Gastrocnemius medialis (tissue), 4 donors: ENCODE measurements around the gene JPT1. TPM values are rescaled to one million over a fixed set of nuclear protein-coding genes. Genes with fewer than 3 reads are reported as not detected.

Source experiments
- ATAC-seq, 2 donors: fragments of 150-250 bp; one replicate each; pipeline ENCODE4 v1.9.1; 2016
- DNase-seq, 2 donors: peaks; one replicate each; pipeline ENCODE4 v3.0.0-alpha.2; 2019
- H3K27ac ChIP-seq, 4 donors: fragments of 200-600 bp; sonication (generic); 1 replicate in 1 of 4; 2 replicates in 3 of 4; pipeline ENCODE4 v1.5.1; 2016 to 2018; ENCODE audit warnings: mild to moderate bottlenecking in 2 of 4, moderate library complexity in 1 of 4
- H3K27me3 ChIP-seq, 3 donors: fragments of 200-600 bp; sonication (generic) in 2 of 3; 1 replicate in 1 of 3; 2 replicates in 2 of 3; pipeline versions ENCODE4 v1.5.1 to v1.6.0; 2016 to 2019; ENCODE audit warnings: mild to moderate bottlenecking in 1 of 3, moderate library complexity in 1 of 3
- H3K36me3 ChIP-seq, 2 donors: fragments of 200-600 bp; sonication (generic) in 1 of 2; one replicate each; pipeline ENCODE4 v1.5.1; 2017 to 2018
- H3K4me1 ChIP-seq, 2 donors: fragments of 200-600 bp; sonication (generic) in 1 of 2; one replicate each; pipeline ENCODE4 v1.5.1; 2016 to 2017; ENCODE audit warnings: mild to moderate bottlenecking in 2 of 2
- H3K4me3 ChIP-seq, 4 donors: fragments of 200-600 bp; sonication (generic) in 3 of 4; 1 replicate in 1 of 4; 2 replicates in 3 of 4; pipeline ENCODE4 v1.5.1; 2016 to 2019; ENCODE audit warnings: mild to moderate bottlenecking in 2 of 4
- H3K9me3 ChIP-seq, 3 donors: fragments of 200-600 bp; sonication (generic) in 2 of 3; 1 replicate in 1 of 3; 2 replicates in 2 of 3; pipeline ENCODE4 v1.5.1; 2016 to 2019
- POLR2A ChIP-seq, 2 donors: fragments of 450-650 bp; IDR thresholded peaks; one replicate each; pipeline ENCODE4 v1.6.1; 2017; ENCODE audit warnings: antibody characterized with exemption in 2 of 2, mild to moderate bottlenecking in 2 of 2, moderate library complexity in 2 of 2
- in situ Hi-C, 4 donors: fragments of 200-750 bp; cut with MboI; loops; one replicate each; pipeline versions ENCODE4 v1.15.0 to v1.8.0; 2017; ENCODE audit warnings: low sequenced_read_pairs in 4 of 4
- intact Hi-C: fragments of 100-400 bp; cut with DNase I; formaldehyde crosslinking; loops from one replicate; pipeline ENCODE4 v1.15.1; 2023; ENCODE audit warnings: low total_unique reads
- total RNA-seq, 4 donors: library from RNA; depleted of rRNA; stranded (reverse); fragments of >200 nt; gene quantifications; one replicate each; pipeline versions ENCODE4 v1.1.0 to v1.2.3, GENCODE V29; 2016
- TF ChIP-seq, protein P1 (sequence below), 5 experiments: fragments of 450-650 bp in 3 of 5; fragments of 200-600 bp in 2 of 5; sonication (generic) in 2 of 5; IDR thresholded peaks in 4 of 5; conservative IDR thresholded peaks in 1 of 5; 1 replicate in 4 of 5; 2 replicates in 1 of 5; pipeline ENCODE4 v1.5.1; 2016 to 2019; ENCODE audit warnings: antibody characterized with exemption in 5 of 5, mild to moderate bottlenecking in 3 of 5, moderate library complexity in 3 of 5

The JPT1 gene
- total RNA-seq, 4 donors from 2014 or later, result 35.5 to 113 (median 71.8) TPM

DNA sequence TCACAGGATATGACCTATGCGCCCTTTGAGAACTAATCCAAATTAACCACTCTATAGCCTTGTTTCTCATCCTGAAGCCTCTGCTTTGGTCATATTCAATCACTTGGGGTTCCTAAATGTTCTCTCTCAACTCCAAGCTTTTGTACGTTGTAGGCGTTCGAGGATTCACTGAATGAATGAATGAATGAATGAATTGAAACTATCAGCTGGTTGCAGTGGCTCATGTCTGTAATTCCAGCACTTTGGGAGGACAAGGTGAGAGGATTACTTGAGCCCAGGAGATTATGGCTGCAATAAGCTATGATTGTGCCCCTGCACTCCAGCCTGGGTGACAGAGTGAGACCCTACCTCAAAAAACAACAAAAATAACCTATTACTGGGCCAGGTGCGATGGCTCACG, 34.3 kb upstream of the JPT1 start:
- DNase-seq (no peak), ATAC-seq (no peak)
- no peak overlapping the region for H3K4me3 ChIP-seq
- intact Hi-C loops, result no loop called here
- H3K27me3 ChIP-seq, result no peaks in the 10 kb centered on the region
- peaks cover under 1% of the 10 kb centered on the region in 2 donors for H3K4me1 ChIP-seq
- no peak for TF ChIP-seq POLR2A (IDR thresholded peaks at IDR 0.05)
- TF ChIP-seq, protein P1, sequence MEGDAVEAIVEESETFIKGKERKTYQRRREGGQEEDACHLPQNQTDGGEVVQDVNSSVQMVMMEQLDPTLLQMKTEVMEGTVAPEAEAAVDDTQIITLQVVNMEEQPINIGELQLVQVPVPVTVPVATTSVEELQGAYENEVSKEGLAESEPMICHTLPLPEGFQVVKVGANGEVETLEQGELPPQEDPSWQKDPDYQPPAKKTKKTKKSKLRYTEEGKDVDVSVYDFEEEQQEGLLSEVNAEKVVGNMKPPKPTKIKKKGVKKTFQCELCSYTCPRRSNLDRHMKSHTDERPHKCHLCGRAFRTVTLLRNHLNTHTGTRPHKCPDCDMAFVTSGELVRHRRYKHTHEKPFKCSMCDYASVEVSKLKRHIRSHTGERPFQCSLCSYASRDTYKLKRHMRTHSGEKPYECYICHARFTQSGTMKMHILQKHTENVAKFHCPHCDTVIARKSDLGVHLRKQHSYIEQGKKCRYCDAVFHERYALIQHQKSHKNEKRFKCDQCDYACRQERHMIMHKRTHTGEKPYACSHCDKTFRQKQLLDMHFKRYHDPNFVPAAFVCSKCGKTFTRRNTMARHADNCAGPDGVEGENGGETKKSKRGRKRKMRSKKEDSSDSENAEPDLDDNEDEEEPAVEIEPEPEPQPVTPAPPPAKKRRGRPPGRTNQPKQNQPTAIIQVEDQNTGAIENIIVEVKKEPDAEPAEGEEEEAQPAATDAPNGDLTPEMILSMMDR (IDR thresholded peaks at IDR 0.05 in 4 of 5, conservative IDR thresholded peaks at IDR 0.05 in 1 of 5), result no peak
- in situ Hi-C loops, result loop anchor here in 1 of 4 donors (25.0 kb wide), 1 partner anchor 226 kb away; the partner anchor contains the start of gene HID1
- no peak overlapping the region for H3K27ac ChIP-seq
- no peaks in the 10 kb centered on the region for H3K36me3 ChIP-seq
- H3K9me3 ChIP-seq, result no peaks in the 10 kb centered on the region

DNA sequence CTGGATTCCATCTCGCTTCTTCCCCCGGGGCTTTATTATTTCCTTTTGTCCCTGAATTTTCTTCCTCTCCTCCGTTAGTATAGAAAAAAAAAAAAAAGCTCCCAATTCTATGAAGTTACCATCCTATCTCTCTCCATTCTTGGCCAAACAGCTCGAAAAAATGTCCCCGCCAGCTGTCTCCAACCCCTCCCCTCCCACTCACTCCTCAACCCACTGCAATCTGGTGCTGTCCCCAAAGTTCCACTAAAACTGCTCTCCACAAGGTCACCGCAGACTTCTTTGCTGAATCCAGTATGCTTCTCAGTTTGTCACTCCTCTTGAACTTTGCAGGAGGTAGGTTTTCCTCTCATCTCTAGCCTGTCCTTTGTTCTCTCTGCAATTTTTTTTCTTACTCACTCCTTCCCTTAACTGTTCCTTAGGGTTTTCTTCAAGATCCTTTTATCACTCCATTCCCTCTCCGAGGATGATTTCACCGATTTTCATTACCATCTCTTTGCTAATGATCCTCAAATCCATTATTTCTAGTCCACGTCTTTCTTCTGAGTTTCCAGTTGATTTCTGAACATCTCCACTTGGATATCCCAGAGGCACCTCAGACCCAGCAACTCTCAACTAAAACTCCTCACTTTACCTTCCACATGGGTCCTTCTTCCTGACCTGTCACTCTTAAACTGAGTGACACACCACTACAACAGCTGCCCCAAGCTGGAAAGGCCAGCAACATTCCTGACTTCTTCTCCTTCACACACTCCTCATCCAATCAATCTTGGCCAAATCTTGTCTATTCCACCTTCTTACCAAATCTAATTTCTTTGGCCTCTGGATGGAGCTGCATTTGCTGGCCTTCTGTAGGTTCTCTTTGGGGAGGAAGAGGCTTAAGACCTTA, 29.9 kb upstream of the JPT1 start:
- H3K9me3 ChIP-seq, result no peaks in the 10 kb centered on the region
- no peaks in the 10 kb centered on the region for H3K27me3 ChIP-seq
- in situ Hi-C loops (loop anchor here in 1 of 4 donors (25.0 kb wide), 1 partner anchor 222 kb away; the partner anchor contains the start of gene HID1), intact Hi-C loops (loop anchor here (1.0 to 5.0 kb wide), 2 partner anchors 21 to 52 kb away; partner anchors contain the start of genes NT5C and NUP85)
- ATAC-seq (no peak), DNase-seq (no peak)
- H3K27ac ChIP-seq, result peak overlapping the region in 1 of 4 donors; percentile 90
- peaks cover 0 to 5% of the 10 kb centered on the region in 2 donors for H3K36me3 ChIP-seq
- H3K4me3 ChIP-seq, result no peak overlapping the region
- no peak for TF ChIP-seq POLR2A (IDR thresholded peaks at IDR 0.05)
- H3K4me1 ChIP-seq, result peaks cover 27 to 28% of the 10 kb centered on the region in 2 donors

DNA sequence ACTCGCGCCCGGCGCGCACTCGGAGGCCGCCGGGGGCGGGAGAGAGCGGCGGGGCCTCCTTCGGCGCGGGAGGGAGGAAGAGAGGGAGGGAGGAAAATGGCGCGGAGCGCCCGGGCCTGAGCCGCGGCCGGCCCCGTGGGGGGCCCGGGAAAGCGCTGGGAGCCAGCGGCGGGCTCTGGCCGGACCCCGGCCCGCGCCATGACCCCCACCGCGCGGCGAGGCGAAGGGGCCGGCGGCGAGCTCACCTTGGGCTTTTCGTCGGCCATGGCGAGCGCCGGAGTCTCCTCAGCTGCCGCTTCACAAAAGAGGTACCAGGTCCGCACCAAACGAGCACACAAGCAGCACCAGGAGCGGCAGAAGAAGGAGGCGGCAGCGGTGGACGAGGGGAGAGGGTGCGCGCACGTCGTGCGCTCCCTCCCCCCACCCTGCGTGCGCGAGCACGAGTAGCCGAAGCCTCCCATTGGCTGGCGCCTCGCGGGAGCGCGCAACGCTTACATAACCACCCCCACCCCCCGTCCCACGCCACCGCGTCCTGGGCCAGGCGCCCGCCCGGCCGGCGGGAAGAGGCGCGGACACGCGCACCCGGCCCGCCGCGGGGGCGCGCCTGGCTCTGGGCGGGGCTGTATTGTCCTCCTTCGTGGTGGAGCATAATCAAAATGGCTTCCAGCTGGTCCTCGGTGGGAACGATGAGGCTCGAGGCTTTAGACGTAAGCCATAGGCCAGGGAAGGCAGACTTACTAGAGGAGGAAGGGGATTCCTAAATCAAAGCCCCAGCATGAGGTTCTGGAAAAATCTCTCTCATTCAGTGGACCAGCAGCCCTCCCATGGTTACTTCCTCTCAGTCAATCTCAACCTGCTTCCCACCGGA, 28.5 kb upstream of the JPT1 start, which contains the start of gene SUMO2:
Gene SUMO2, minus strand, starts transcription at position 391 of the 868 bp plus-strand sequence. Its CDS starts 125 bp downstream, at position 266.
- TF ChIP-seq POLR2A (IDR thresholded peaks at IDR 0.05), result peak; percentile 72 to 79
- TF ChIP-seq, protein P1 (IDR thresholded peaks at IDR 0.05 in 4 of 5, conservative IDR thresholded peaks at IDR 0.05 in 1 of 5), result peak in 4 of 5 experiments; percentile 38 to 65 (median 48)
- Histone ChIP-seq H3K27ac (peak within 1 kb of the TSS; percentile 90 to 100 (median 96)), H3K9me3 (no peaks in the 10 kb centered on the region), H3K36me3 (peaks cover 0 to 5% of the 10 kb centered on the region in 2 donors), H3K4me1 (peaks cover 27 to 28% of the 10 kb centered on the region in 2 donors), H3K4me3 (peak within 1 kb of the TSS; percentile 88 to 99 (median 93)), H3K27me3 (no peaks in the 10 kb centered on the region)
- ATAC-seq, result peak; percentile 93 to 96
- peak; percentile 93 to 96 for DNase-seq
- intact Hi-C loops (loop anchor here (1.0 to 5.0 kb wide), 2 partner anchors 22 to 51 kb away; partner anchors contain the start of genes NT5C and NUP85), in situ Hi-C loops (loop anchor here in 1 of 4 donors (25.0 kb wide), 1 partner anchor 221 kb away; the partner anchor contains the start of gene HID1)

DNA sequence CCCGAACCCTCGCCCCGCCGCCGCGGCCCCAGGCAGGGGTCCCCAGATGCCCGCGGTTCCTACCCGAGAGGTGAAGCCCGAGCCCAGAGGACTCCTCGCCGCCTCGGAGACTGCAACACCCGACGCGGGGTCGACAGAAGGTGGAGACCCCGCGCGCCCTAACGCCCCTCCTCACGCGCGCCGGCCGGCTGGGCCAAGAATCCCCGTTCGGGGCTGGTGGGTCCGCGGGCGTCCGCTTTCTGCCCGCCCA, 27.9 kb upstream of the JPT1 start:
- in situ Hi-C loops, result loop anchor here in 1 of 4 donors (25.0 kb wide), 1 partner anchor 220 kb away; the partner anchor contains the start of gene HID1
- Histone ChIP-seq H3K4me3 (peak overlapping the region; percentile 88 to 99 (median 93)), H3K9me3 (no peaks in the 10 kb centered on the region), H3K27ac (peak overlapping the region; percentile 90 to 100 (median 96)), H3K4me1 (peaks cover 27 to 28% of the 10 kb centered on the region in 2 donors), H3K36me3 (peaks cover 0 to 9% of the 10 kb centered on the region in 2 donors), H3K27me3 (no peaks in the 10 kb centered on the region)
- no peak for TF ChIP-seq POLR2A (IDR thresholded peaks at IDR 0.05)
- TF ChIP-seq, protein P1 (IDR thresholded peaks at IDR 0.05 in 4 of 5, conservative IDR thresholded peaks at IDR 0.05 in 1 of 5), result no peak
- peak in 1 of 2 donors; percentile 19 for DNase-seq
- ATAC-seq, result peak in 1 of 2 donors; percentile 0
- intact Hi-C loops, result loop anchor here (5.0 kb wide), 1 partner anchor 50 kb away; the partner anchor contains the start of gene NT5C
